ENCODE data around the gene NDOR1. TPM values are rescaled to one million over a fixed set of nuclear protein-coding genes. Genes with fewer than 3 reads are reported as not detected.

The NDOR1 gene
- total and polyA plus RNA-seq, 2 donors (not counting 3 experiments of a cell fraction or from before 2014, with no cell fraction given), result 13.5 to 26.7 TPM

GRCh38 chr9:137172901-137173795 lies 32.4 kb upstream of the NDOR1 start:
- no peak overlapping the region for H2AFZ ChIP-seq (ENCODE audit: low read depth, low read length)

More at GRCh38 chr9:137172901-137173795, 32.4 kb upstream of the NDOR1 start:
- no peak for DNase-seq (ENCODE audit: low read depth, low spot score)
- FAIRE-seq, result no peak
- ChIA-PET POLR2A (no interaction called here), CTCF (interaction anchor here (0.8 to 1.1 kb wide), 2 partner anchors 16 to 63 kb away, joined by 3 read pairs; no protein-coding TSS in a partner anchor)
- no peaks in the 10 kb centered on the region for H4K20me1 ChIP-seq (replicated peaks; ENCODE audit: control insufficient read depth, extremely low read depth, insufficient read depth, low read length)
- no peaks in the 10 kb centered on the region for H3K79me2 ChIP-seq (ENCODE audit: control insufficient read depth, insufficient read depth, low read length)
- H3K27me3 ChIP-seq (ENCODE audit: control insufficient read depth in 2 of 2, insufficient read depth in 2 of 2, low read length in 2 of 2), result peaks cover 12 to 15% of the 10 kb centered on the region in 2 experiments
- H3K4me1 ChIP-seq (ENCODE audit: control insufficient read depth, extremely low read depth, insufficient read depth, low read length), result peaks cover under 1% of the 10 kb centered on the region
- H3K9me3 ChIP-seq (replicated peaks; ENCODE audit: control insufficient read depth, insufficient read depth, low read length), result no peaks in the 10 kb centered on the region
- no peak overlapping the region for H3K27ac ChIP-seq (ENCODE audit: insufficient read depth, low read depth, low read length)
- BruUV-seq (replicated peaks), result no TSS peak
- TF ChIP-seq CTCF (IDR thresholded peaks at IDR 0.05; ENCODE audit: extremely low read depth in 1 of 2, insufficient read depth in 1 of 2, low read depth in 1 of 2, low read length in 2 of 2) (no peak), GATA2 (IDR thresholded peaks at IDR 0.05; ENCODE audit: insufficient read depth, insufficient read length, low read depth, low read length) (no peak), POLR2AphosphoS5 (IDR thresholded peaks at IDR 0.05; ENCODE audit: insufficient read depth, low read depth, low read length) (no peak)
- no peak overlapping the region for H3K9ac ChIP-seq (replicated peaks; ENCODE audit: extremely low read depth, insufficient read depth, low read length)
- no peaks in the 10 kb centered on the region for H3K9me1 ChIP-seq (replicated peaks; ENCODE audit: control insufficient read depth, extremely low read depth, insufficient read depth, low read length)
- no peak overlapping the region for H3K4me2 ChIP-seq (ENCODE audit: insufficient read depth, low read length)
- H3K4me3 ChIP-seq (replicated peaks in 1 of 3; ENCODE audit: insufficient read depth in 1 of 3, low read depth in 1 of 3, low read length in 3 of 3), result no peak overlapping the region
- intact Hi-C loops (cut with micrococcal nuclease), result no loop called here
- peaks cover 0 to 2% of the 10 kb centered on the region in 2 experiments for H3K36me3 ChIP-seq (ENCODE audit: control insufficient read depth in 2 of 2, extremely low read depth in 1 of 2, insufficient read depth in 2 of 2, low read length in 2 of 2)
- dilution Hi-C loops (cut with MboI; ENCODE audit: extremely low pct_ligation_motif_present, low sequenced_read_pairs), result no loop called here

All from endothelial cell of umbilical vein (primary cell).